ENCODE measurements around the gene CASP2. TPM values are rescaled to one million over a fixed set of nuclear protein-coding genes. Genes with fewer than 3 reads are reported as not detected.

The CASP2 gene
- total and polyA plus RNA-seq, 2 donors, result 7.5 to 22.0 TPM

DNA sequence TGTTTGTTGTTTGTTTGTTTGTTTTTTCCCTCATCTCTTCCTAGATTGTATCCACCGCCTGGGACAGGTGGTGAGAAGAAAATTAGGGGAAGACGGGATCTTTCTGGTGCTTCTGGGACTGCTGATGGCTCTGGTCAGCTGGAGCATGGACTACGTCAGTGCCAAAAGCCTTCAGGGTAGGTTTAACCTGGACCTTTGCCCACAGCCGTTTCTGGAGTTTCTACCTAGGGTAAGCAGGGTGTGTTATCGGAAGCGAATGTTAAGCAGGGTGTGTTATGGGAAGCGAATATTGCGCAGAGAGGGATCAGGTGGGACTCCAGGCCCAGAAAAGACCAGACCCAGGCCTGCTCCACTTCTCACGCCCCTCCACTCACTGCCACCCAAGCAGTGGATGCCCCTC is 32.5 kb downstream of the CASP2 start:
- Histone ChIP-seq H3K36me3 (ENCODE audit: insufficient read depth) (no peaks in the 10 kb centered on the region), H3K27ac (ENCODE audit: low read depth) (no peak overlapping the region), H3K4me1 (ENCODE audit: insufficient read depth) (no peaks in the 10 kb centered on the region), H3K4me3 (ENCODE audit: low read depth, low read length) (no peak overlapping the region)
- 74% methylated on average over 9 of the region's 9 CpGs for WGBS
- DNase-seq (ENCODE audit: extremely low spot score), result no peak

DNA sequence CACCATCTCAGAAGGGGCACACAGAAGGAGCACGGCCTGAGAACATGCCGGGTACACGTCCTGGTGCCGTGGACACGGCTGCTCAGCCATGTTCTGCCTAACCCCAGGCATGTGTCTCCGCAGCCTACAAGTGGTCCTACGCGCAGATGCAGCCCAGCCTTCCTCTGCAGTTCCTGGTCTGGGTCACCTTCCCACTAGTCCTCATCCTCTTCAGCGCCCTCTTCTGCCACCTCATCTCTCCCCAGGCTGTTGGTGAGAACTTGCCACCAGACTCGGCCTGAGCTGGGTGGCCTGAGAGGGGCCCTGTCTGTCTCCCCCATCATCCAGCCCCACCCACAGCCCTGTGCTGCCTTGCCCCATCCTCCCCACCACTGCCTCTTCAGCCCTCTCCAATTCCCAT is 33.1 kb downstream of the CASP2 start:
- no peak overlapping the region for H3K4me3 ChIP-seq (ENCODE audit: low read depth, low read length)
- no peaks in the 10 kb centered on the region for H3K4me1 ChIP-seq (ENCODE audit: insufficient read depth)
- H3K36me3 ChIP-seq (ENCODE audit: insufficient read depth), result no peaks in the 10 kb centered on the region
- H3K27ac ChIP-seq (ENCODE audit: low read depth), result no peak overlapping the region
- no peak for DNase-seq (ENCODE audit: extremely low spot score)
- WGBS, result 97% methylated on average over 10 of the region's 10 CpGs

DNA sequence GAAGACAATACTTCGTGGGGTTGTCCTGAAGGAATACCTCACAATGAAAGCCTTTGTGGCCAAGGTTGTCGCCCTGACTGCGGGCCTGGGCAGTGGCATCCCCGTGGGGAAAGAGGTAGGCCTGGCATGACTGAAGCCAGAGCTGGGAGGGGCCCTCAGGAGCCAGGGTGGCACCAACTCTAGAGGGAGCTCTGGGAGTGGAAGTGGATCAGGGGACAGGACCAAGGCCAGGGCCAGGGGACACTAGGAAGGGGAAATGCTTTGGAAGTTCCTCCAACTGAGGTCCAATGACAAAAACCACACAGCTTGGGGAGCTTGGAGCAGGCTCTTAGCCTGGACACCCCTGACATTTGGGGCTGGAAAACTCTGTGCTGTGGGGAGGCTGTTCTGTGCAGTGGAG is 33.6 kb downstream of the CASP2 start:
- DNase-seq (ENCODE audit: extremely low spot score), result no peak
- Histone ChIP-seq H3K4me3 (ENCODE audit: low read depth, low read length) (no peak overlapping the region), H3K36me3 (ENCODE audit: insufficient read depth) (no peaks in the 10 kb centered on the region), H3K27ac (ENCODE audit: low read depth) (no peak overlapping the region), H3K4me1 (ENCODE audit: insufficient read depth) (no peaks in the 10 kb centered on the region)
- 90% methylated on average over 4 of the region's 4 CpGs for WGBS

DNA sequence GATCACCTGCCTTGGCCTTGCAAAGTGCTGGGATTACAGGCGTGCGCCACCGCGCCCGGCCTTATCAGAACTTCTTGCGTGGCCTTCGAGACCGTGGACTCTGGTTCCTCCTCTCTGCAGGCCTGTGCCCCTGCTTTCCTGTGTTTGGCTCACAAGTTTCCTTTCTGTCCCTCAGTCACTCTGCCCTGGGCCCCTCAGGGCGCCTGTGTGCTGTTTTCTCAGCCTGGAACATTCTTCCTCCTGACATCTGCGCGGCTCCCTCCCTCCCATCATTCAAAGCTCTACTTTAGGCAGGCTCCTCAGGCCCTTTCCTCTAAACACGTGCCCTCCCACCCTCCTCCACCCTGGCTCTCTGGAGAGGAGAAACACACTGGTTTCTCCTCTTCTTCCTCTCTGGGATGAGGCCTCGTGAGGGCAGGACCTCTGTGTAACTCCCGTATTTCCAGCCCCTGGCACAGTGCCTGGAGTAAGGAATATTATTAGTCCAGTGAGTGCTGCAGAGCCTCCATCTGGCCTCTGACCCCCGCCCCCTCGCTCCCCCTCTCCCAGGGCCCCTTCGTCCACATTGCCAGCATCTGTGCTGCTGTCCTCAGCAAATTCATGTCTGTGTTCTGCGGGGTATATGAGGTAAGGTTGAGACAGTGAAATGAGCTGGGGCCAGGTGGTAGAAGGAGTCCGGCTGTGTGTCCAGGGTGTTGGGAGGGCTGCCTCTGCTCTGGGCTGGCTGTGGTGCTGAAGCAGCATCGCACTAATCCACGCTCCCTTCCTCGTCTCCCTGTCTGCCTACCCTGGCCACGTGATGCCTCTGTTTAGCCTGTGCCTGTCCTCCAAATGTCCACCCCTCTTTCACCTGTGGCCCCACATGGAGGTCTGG is 34.8 kb downstream of the CASP2 start:
- no peaks in the 10 kb centered on the region for H3K36me3 ChIP-seq (ENCODE audit: insufficient read depth)
- no peaks in the 10 kb centered on the region for H3K4me1 ChIP-seq (ENCODE audit: insufficient read depth)
- no peak overlapping the region for H3K27ac ChIP-seq (ENCODE audit: low read depth)
- WGBS, result 71% methylated on average over 23 of the region's 23 CpGs
- no peak overlapping the region for H3K4me3 ChIP-seq (ENCODE audit: low read depth, low read length)
- no peak for DNase-seq (ENCODE audit: extremely low spot score)

DNA sequence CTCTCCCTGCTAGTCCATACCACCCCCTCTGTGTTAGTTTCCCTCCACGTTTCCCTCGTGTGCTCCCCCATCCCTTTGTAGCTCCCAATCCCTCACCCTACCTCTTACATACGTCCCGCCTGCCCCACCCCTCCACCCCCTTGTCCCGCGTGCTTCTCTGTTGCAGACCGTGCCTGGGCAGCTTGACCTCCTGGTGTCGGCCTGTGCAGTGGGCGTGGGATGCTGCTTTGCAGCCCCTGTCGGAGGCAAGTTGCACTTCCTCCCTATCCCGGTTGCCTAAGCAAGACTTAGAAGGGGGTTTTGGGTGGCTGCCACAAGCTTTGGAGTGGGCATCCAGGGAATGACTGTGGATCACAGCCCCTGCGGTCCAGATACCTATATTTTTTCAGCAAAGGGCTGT is 35.5 kb downstream of the CASP2 start:
- no peak for DNase-seq (ENCODE audit: extremely low spot score)
- 60% methylated on average over 12 of the region's 12 CpGs for WGBS
- H3K36me3 ChIP-seq (ENCODE audit: insufficient read depth), result no peaks in the 10 kb centered on the region
- no peak overlapping the region for H3K4me3 ChIP-seq (ENCODE audit: low read depth, low read length)
- no peak overlapping the region for H3K27ac ChIP-seq (ENCODE audit: low read depth)
- no peaks in the 10 kb centered on the region for H3K4me1 ChIP-seq (ENCODE audit: insufficient read depth)

DNA sequence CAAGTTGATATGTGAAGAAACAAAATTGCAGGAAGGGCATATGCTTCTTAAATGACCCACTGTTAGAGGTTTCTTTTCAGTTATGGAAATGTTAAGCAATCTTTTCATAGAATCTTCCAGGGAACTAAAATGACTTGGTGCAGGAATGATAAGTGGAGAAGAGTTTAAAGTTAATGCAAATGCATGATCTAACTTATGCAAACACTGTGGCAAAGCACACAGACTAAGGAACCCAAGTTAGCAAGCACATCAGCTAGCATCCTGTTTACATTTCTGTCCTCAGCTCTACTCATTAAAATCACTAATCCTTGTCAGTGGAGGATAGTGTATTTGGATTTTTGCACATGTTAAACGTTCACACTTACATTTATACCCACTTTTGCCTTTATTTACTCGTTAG is 37.1 kb downstream of the CASP2 start:
- no peaks in the 10 kb centered on the region for H3K4me1 ChIP-seq (ENCODE audit: insufficient read depth)
- H3K4me3 ChIP-seq (ENCODE audit: low read depth, low read length), result no peak overlapping the region
- no peak overlapping the region for H3K27ac ChIP-seq (ENCODE audit: low read depth)
- no peaks in the 10 kb centered on the region for H3K36me3 ChIP-seq (ENCODE audit: insufficient read depth)
- DNase-seq (ENCODE audit: extremely low spot score), result no peak
- WGBS, result 59% methylated on average over 2 of the region's 2 CpGs

DNA sequence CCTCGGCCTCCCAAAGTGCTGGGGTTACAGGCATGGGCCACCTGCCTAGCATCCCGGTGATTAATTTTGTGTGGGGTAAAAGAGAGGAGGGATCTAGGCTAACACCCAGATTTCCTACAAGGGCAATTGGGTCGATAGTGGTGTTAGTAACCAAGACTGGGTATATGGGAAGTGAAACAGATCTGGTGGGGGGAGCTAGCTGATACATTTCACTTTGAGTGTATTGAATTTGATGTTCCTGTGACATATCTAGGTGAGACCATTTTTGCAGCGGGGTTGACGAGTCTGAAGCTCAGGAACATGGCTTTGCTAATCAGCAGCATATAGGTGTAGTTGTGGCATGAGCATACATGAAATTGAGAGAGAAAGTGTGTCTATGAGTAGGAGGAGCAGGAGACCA is 39.8 kb downstream of the CASP2 start:
- Histone ChIP-seq H3K4me1 (ENCODE audit: insufficient read depth) (no peaks in the 10 kb centered on the region), H3K27ac (ENCODE audit: low read depth) (no peak overlapping the region), H3K4me3 (ENCODE audit: low read depth, low read length) (no peak overlapping the region), H3K36me3 (ENCODE audit: insufficient read depth) (no peaks in the 10 kb centered on the region)
- no peak for DNase-seq (ENCODE audit: extremely low spot score)
- 92% methylated on average over 5 of the region's 5 CpGs for WGBS

DNA sequence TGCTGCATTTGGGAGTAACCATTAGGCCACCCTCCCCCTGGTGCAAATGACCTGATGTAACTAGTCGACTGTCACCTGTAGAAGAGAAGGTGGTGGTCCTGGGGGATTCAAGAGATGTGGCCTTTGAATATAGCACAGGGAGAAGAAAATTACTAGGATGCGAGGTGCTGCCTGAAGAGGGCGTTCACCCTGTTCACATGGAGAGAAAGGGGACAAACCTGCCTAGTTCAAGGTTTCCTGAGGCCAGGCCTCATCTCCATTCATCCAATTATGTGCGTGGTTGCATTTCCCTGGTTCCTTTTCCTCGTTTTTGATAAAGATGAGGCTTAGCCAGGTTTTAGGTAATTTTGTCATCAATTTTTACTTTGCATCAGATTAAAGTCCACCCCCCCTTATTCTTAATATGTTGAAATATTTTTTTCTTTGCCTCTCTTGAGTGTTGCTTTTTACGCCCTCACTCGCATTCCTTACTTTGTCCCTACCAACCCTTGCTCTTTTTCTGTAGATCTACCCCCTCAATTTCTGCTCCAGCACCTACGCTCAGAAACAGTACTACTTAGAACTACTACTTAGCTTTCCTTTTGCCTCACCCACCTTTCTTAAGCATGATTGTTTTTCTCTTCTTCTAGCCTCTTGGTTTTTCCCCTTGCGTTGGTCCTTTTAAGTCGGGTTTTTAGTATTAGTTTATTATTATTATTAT is 41.5 kb downstream of the CASP2 start:
- H3K4me3 ChIP-seq (ENCODE audit: low read depth, low read length), result no peak overlapping the region
- no peak overlapping the region for H3K27ac ChIP-seq (ENCODE audit: low read depth)
- no peak for DNase-seq (ENCODE audit: extremely low spot score)
- WGBS, result 93% methylated on average over 10 of the region's 10 CpGs
- H3K36me3 ChIP-seq (ENCODE audit: insufficient read depth), result no peaks in the 10 kb centered on the region
- H3K4me1 ChIP-seq (ENCODE audit: insufficient read depth), result no peaks in the 10 kb centered on the region

DNA sequence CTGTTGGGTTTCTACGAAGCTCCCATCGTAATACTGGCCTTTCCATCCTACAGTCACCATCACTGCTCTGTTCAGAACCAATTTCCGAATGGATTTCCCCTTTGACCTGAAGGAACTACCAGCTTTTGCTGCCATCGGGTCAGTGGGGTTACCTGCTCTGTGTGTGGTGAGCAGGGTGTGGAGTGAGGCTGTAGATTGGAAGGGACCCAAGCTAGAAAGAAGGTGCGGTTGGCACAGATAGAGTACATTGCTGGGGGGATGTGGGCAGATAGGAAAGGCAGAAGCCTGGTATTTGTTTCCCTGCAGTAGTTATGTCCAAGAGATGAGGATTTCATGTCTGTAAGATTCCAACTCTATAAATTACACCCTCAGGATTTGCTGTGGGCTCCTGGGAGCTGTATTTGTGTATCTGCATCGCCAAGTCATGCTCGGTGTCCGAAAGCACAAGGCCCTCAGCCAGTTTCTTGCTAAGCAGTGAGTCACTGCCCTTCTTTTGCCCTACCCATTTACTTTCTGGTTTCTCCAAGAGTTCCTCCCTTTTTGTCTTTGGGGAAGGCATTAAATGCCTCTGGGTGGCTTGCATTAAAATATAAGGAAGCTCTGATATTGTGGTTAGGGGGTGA is 43.1 kb downstream of the CASP2 start:
- Histone ChIP-seq H3K36me3 (ENCODE audit: insufficient read depth) (no peaks in the 10 kb centered on the region), H3K4me1 (ENCODE audit: insufficient read depth) (no peaks in the 10 kb centered on the region), H3K4me3 (ENCODE audit: low read depth, low read length) (no peak overlapping the region), H3K27ac (ENCODE audit: low read depth) (peak overlapping the region; percentile 40)
- 56% methylated on average over 8 of the region's 8 CpGs for WGBS
- DNase-seq (ENCODE audit: extremely low spot score), result no peak

DNA sequence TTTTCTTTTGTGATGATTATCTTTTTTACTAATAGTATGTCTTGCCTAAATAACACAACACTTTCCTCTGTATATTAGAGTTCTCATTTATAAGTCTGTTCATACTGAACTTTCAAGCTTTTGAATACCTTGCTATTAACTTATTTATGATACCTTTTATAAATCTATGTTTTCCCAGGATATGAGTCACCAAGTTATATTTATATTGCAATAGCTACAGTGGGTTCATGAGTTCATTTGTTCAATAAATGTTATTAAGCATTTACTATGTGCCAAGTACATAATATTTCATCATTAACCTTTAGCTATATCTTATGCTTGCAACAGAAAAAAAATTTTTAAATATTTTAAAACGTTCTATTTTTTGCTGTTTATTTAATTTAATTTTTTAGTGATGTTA is 46.1 kb downstream of the CASP2 start:
- Histone ChIP-seq H3K4me1 (ENCODE audit: insufficient read depth) (no peaks in the 10 kb centered on the region), H3K36me3 (ENCODE audit: insufficient read depth) (no peaks in the 10 kb centered on the region), H3K27ac (ENCODE audit: low read depth) (no peak overlapping the region), H3K4me3 (ENCODE audit: low read depth, low read length) (no peak overlapping the region)
- 29% methylated on average over 1 of the region's 1 CpG for WGBS
- DNase-seq (ENCODE audit: extremely low spot score), result no peak

DNA sequence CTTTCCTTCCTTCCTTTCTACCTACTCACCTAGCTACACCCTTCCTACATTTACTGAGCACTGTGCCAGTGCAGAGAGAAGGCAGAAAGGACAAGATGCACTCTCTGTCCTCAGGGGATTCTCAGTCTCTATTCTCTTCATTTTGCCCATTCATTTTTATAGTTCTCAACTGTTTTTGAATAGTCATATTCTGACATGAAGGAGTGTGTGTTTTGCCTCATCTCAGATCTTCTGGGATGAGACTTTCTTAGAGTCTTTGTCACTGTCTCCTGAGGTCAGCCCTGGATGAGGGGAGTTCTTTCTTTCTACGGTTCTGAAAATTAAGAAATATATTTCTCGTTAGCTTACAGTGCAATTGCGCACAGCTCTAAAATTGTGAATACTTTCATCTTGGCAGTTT is 49.1 kb downstream of the CASP2 start:
- 86% methylated on average over 3 of the region's 3 CpGs for WGBS
- Histone ChIP-seq H3K4me1 (ENCODE audit: insufficient read depth) (no peaks in the 10 kb centered on the region), H3K27ac (ENCODE audit: low read depth) (no peak overlapping the region), H3K4me3 (ENCODE audit: low read depth, low read length) (no peak overlapping the region), H3K36me3 (ENCODE audit: insufficient read depth) (no peaks in the 10 kb centered on the region)
- DNase-seq (ENCODE audit: extremely low spot score), result no peak

DNA sequence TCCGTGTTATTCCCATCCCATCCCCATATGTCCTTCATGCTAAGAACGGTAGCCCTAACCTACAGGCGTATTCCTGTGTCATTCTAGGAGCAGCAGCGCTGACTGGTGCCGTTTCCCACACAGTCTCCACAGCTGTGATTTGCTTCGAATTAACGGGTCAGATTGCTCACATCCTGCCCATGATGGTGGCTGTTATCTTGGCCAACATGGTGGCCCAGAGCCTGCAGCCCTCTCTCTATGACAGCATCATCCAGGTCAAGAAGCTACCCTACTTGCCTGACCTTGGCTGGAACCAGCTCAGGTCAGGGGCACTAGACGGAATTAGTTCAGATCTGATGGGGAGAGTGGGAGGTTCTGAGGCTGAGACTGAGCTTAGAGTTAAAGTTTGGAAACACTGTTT is 53.7 kb downstream of the CASP2 start:
- DNase-seq (ENCODE audit: extremely low spot score), result no peak
- Histone ChIP-seq H3K4me1 (ENCODE audit: insufficient read depth) (no peaks in the 10 kb centered on the region), H3K27ac (ENCODE audit: low read depth) (no peak overlapping the region), H3K36me3 (ENCODE audit: insufficient read depth) (no peaks in the 10 kb centered on the region), H3K4me3 (ENCODE audit: low read depth, low read length) (no peak overlapping the region)
- WGBS, result 91% methylated on average over 8 of the region's 8 CpGs

DNA sequence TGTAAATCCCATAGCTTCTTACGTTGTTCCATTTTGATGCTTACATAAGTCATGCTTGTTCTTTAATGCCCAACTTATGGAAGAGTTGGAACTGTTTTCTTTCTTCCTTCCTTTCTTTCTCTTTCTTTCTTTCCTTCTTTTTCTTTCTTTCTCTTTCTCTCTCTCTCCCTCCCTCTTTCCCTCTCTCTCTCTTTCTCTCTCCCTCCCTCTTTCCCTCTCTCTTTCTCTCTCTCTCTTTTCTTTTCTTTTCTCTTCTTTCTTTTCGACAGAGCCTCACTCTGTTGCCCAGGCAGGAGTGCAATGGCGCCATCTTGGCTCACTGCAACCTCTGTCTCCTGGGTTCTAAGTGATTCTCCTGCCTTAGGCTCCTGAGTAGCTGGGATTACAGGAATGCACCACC is 55.4 kb downstream of the CASP2 start:
- 78% methylated on average over 3 of the region's 3 CpGs for WGBS

DNA sequence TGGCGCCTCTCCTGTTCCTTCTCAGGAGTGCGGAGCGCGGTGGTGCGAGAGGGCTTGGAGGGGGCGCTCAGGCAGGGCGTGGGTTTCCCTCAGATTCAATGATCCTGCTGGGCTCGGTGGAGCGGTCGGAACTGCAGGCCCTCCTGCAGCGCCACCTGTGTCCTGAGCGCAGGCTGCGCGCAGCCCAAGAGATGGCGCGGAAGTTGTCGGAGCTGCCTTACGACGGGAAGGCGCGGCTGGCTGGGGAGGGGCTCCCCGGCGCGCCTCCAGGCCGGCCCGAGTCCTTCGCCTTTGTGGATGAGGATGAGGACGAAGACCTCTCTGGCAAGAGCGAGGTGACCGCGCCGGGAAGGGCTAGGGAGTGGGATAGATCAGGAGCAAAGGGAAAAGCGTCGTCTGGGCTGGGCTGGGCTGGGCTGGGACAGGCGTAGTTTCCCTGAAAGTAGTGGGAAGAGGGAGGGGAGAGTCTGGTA is 57.3 kb downstream of the CASP2 start:
- H3K4me1 ChIP-seq (ENCODE audit: insufficient read depth), result no peaks in the 10 kb centered on the region
- no peak for DNase-seq (ENCODE audit: extremely low spot score)
- H3K36me3 ChIP-seq (ENCODE audit: insufficient read depth), result no peaks in the 10 kb centered on the region
- WGBS, result 5% methylated on average over 35 of the region's 35 CpGs
- H3K4me3 ChIP-seq (ENCODE audit: low read depth, low read length), result no peak overlapping the region
- H3K27ac ChIP-seq (ENCODE audit: low read depth), result no peak overlapping the region

More for the DNA sequence above, 55.4 kb downstream of the CASP2 start:
- Histone ChIP-seq H3K4me1 (ENCODE audit: insufficient read depth) (no peaks in the 10 kb centered on the region), H3K36me3 (ENCODE audit: insufficient read depth) (no peaks in the 10 kb centered on the region), H3K4me3 (ENCODE audit: low read depth, low read length) (no peak overlapping the region), H3K27ac (ENCODE audit: low read depth) (no peak overlapping the region)
- DNase-seq (ENCODE audit: extremely low spot score), result no peak
